ENCODE measurements around the gene PRCP.

The PRCP gene

GRCh38 chr11:82792822-82793569 lies 107.2 kb downstream of the PRCP start:
- Histone ChIP-seq H3K9me3 (ENCODE audit: control insufficient read depth in 5 of 5, low read length in 5 of 5) (no peaks in the 10 kb centered on the region), H3K27me3 (ENCODE audit: control insufficient read depth in 5 of 5, insufficient read depth in 4 of 5, low read length in 5 of 5) (no peaks in the 10 kb centered on the region)

GRCh38 chr11:82792319-82792718 lies 107.9 kb downstream of the PRCP start:
- Histone ChIP-seq H3K9ac (ENCODE audit: low read length in 5 of 5) (no peak overlapping the region), H3K27ac (ENCODE audit: low read depth, low read length) (no peak overlapping the region), H3K9me3 (ENCODE audit: control insufficient read depth in 5 of 5, low read length in 5 of 5) (no peaks in the 10 kb centered on the region), H3K4me3 (ENCODE audit: low read depth in 1 of 5, low read length in 5 of 5) (no peak overlapping the region), H3K36me3 (ENCODE audit: control insufficient read depth in 5 of 5, insufficient read depth in 5 of 5, low read length in 5 of 5) (no peaks in the 10 kb centered on the region), H3K27me3 (ENCODE audit: control insufficient read depth in 5 of 5, insufficient read depth in 4 of 5, low read length in 5 of 5) (no peaks in the 10 kb centered on the region), H3K4me1 (ENCODE audit: control insufficient read depth in 5 of 5, insufficient read depth in 5 of 5, low read length in 5 of 5) (no peaks in the 10 kb centered on the region)

More at GRCh38 chr11:82792822-82793569, 107.2 kb downstream of the PRCP start:
- no peak overlapping the region for H3K27ac ChIP-seq (ENCODE audit: low read depth, low read length)
- H3K4me1 ChIP-seq (ENCODE audit: control insufficient read depth in 5 of 5, insufficient read depth in 5 of 5, low read length in 5 of 5), result no peaks in the 10 kb centered on the region
- H3K4me3 ChIP-seq (ENCODE audit: low read depth in 1 of 5, low read length in 5 of 5), result no peak overlapping the region
- H3K36me3 ChIP-seq (ENCODE audit: control insufficient read depth in 5 of 5, insufficient read depth in 5 of 5, low read length in 5 of 5), result no peaks in the 10 kb centered on the region
- no peak overlapping the region for H3K9ac ChIP-seq (ENCODE audit: low read length in 5 of 5)

- H3K27ac ChIP-seq (ENCODE audit: low read depth, low read length), result no peak overlapping the region
- no peak overlapping the region for H3K9ac ChIP-seq (ENCODE audit: low read length in 5 of 5)
- H3K36me3 ChIP-seq (ENCODE audit: control insufficient read depth in 5 of 5, insufficient read depth in 5 of 5, low read length in 5 of 5), result no peaks in the 10 kb centered on the region
- no peaks in the 10 kb centered on the region for H3K27me3 ChIP-seq (ENCODE audit: control insufficient read depth in 5 of 5, insufficient read depth in 4 of 5, low read length in 5 of 5)
- no peaks in the 10 kb centered on the region for H3K4me1 ChIP-seq (ENCODE audit: control insufficient read depth in 5 of 5, insufficient read depth in 5 of 5, low read length in 5 of 5)
- no peaks in the 10 kb centered on the region for H3K9me3 ChIP-seq (ENCODE audit: control insufficient read depth in 5 of 5, low read length in 5 of 5)
- no peak overlapping the region for H3K4me3 ChIP-seq (ENCODE audit: low read depth in 1 of 5, low read length in 5 of 5)
These were observed 108.5 kb downstream of the PRCP start for GRCh38 chr11:82791779-82792178.

DNA sequence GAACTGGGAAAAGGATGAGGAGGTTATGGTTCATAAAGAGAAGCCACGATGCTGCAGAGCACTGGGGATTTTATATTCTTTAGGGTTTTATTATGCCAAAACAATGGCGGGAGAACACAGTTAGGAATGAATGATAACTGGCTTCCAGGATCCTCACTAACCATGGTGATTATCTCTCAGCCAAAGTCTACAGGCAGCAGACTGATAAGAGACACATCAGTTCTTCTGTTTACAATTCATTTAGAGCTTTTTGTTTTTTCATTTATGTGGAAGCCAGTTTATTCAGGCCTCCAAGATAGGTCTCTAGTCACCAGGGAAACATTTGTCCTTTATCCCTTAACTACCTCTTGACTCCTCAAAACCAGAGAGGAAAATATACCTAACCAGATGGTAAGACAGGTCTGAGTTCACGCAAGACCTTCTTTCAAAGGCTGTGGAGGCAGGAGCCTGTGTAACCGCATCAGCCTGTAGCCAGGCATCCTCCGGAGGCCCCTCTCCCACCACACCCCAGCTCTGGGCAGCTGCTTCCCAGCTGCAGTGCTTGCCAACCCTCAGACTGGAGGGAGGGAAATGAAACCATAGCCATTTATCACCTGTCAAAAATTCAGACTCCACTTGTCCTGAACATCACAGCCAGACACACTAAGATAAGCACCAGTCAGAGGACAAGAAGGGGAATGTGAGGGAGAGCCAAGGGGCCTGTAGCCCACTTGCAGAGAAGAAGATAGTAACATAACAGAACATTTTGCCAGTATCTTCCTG lies 109.3 kb downstream of the PRCP start:
- no peak overlapping the region for H3K4me3 ChIP-seq (ENCODE audit: low read depth in 1 of 5, low read length in 5 of 5)
- no peak overlapping the region for H3K27ac ChIP-seq (ENCODE audit: low read depth, low read length)
- no peaks in the 10 kb centered on the region for H3K9me3 ChIP-seq (ENCODE audit: control insufficient read depth in 5 of 5, low read length in 5 of 5)
- H3K4me1 ChIP-seq (ENCODE audit: control insufficient read depth in 5 of 5, insufficient read depth in 5 of 5, low read length in 5 of 5), result no peaks in the 10 kb centered on the region
- H3K9ac ChIP-seq (ENCODE audit: low read length in 5 of 5), result no peak overlapping the region
- no peaks in the 10 kb centered on the region for H3K27me3 ChIP-seq (ENCODE audit: control insufficient read depth in 5 of 5, insufficient read depth in 4 of 5, low read length in 5 of 5)
- H3K36me3 ChIP-seq (ENCODE audit: control insufficient read depth in 5 of 5, insufficient read depth in 5 of 5, low read length in 5 of 5), result no peaks in the 10 kb centered on the region

DNA sequence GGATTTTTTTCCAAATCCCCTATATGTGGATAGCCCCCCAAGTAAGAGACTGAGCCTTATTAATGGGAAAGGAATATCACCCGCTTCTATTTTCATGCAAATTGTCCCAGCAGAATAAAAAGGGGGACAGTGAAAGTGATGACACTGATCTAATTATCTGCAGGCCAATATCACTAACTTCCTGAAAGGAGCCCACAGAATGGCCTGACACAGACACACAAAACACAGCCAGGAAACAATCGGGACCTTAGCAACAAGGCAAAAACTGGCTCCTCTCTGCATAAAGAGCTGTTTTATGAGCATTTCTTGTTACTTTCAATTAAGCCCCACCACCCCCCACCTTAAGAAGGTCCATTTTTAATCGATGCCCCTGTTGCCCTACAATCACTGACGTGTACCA lies 112.2 kb downstream of the PRCP start:
- Histone ChIP-seq H3K27me3 (ENCODE audit: control insufficient read depth in 5 of 5, insufficient read depth in 4 of 5, low read length in 5 of 5) (no peaks in the 10 kb centered on the region), H3K9me3 (ENCODE audit: control insufficient read depth in 5 of 5, low read length in 5 of 5) (no peaks in the 10 kb centered on the region), H3K27ac (ENCODE audit: low read depth, low read length) (no peak overlapping the region), H3K4me3 (ENCODE audit: low read depth in 1 of 5, low read length in 5 of 5) (no peak overlapping the region), H3K4me1 (ENCODE audit: control insufficient read depth in 5 of 5, insufficient read depth in 5 of 5, low read length in 5 of 5) (no peaks in the 10 kb centered on the region), H3K9ac (ENCODE audit: low read length in 5 of 5) (no peak overlapping the region), H3K36me3 (ENCODE audit: control insufficient read depth in 5 of 5, insufficient read depth in 5 of 5, low read length in 5 of 5) (no peaks in the 10 kb centered on the region)

- H3K27me3 ChIP-seq (ENCODE audit: control insufficient read depth in 5 of 5, insufficient read depth in 4 of 5, low read length in 5 of 5), result no peaks in the 10 kb centered on the region
- no peak overlapping the region for H3K9ac ChIP-seq (ENCODE audit: low read length in 5 of 5)
- H3K36me3 ChIP-seq (ENCODE audit: control insufficient read depth in 5 of 5, insufficient read depth in 5 of 5, low read length in 5 of 5), result no peaks in the 10 kb centered on the region
- H3K27ac ChIP-seq (ENCODE audit: low read depth, low read length), result no peak overlapping the region
- no peaks in the 10 kb centered on the region for H3K4me1 ChIP-seq (ENCODE audit: control insufficient read depth in 5 of 5, insufficient read depth in 5 of 5, low read length in 5 of 5)
- H3K4me3 ChIP-seq (ENCODE audit: low read depth in 1 of 5, low read length in 5 of 5), result no peak overlapping the region
- no peaks in the 10 kb centered on the region for H3K9me3 ChIP-seq (ENCODE audit: control insufficient read depth in 5 of 5, low read length in 5 of 5)
These were observed 113.4 kb downstream of the PRCP start for GRCh38 chr11:82786836-82787235.

- H3K4me3 ChIP-seq (ENCODE audit: low read depth in 1 of 5, low read length in 5 of 5), result no peak overlapping the region
- no peaks in the 10 kb centered on the region for H3K4me1 ChIP-seq (ENCODE audit: control insufficient read depth in 5 of 5, insufficient read depth in 5 of 5, low read length in 5 of 5)
- H3K9me3 ChIP-seq (ENCODE audit: control insufficient read depth in 5 of 5, low read length in 5 of 5), result peaks cover 0 to 3% (median 0%) of the 10 kb centered on the region in 5 donors
- no peaks in the 10 kb centered on the region for H3K27me3 ChIP-seq (ENCODE audit: control insufficient read depth in 5 of 5, insufficient read depth in 4 of 5, low read length in 5 of 5)
- no peak overlapping the region for H3K27ac ChIP-seq (ENCODE audit: low read depth, low read length)
- no peaks in the 10 kb centered on the region for H3K36me3 ChIP-seq (ENCODE audit: control insufficient read depth in 5 of 5, insufficient read depth in 5 of 5, low read length in 5 of 5)
- no peak overlapping the region for H3K9ac ChIP-seq (ENCODE audit: low read length in 5 of 5)
These were observed 114.2 kb downstream of the PRCP start for GRCh38 chr11:82786001-82786400.

- no peak overlapping the region for H3K4me3 ChIP-seq (ENCODE audit: low read depth in 1 of 5, low read length in 5 of 5)
- H3K9ac ChIP-seq (ENCODE audit: low read length in 5 of 5), result no peak overlapping the region
- no peaks in the 10 kb centered on the region for H3K4me1 ChIP-seq (ENCODE audit: control insufficient read depth in 5 of 5, insufficient read depth in 5 of 5, low read length in 5 of 5)
- H3K27me3 ChIP-seq (ENCODE audit: control insufficient read depth in 5 of 5, insufficient read depth in 4 of 5, low read length in 5 of 5), result no peaks in the 10 kb centered on the region
- no peaks in the 10 kb centered on the region for H3K36me3 ChIP-seq (ENCODE audit: control insufficient read depth in 5 of 5, insufficient read depth in 5 of 5, low read length in 5 of 5)
- no peak overlapping the region for H3K27ac ChIP-seq (ENCODE audit: low read depth, low read length)
- peaks cover 0 to 3% (median 0%) of the 10 kb centered on the region in 5 donors for H3K9me3 ChIP-seq (ENCODE audit: control insufficient read depth in 5 of 5, low read length in 5 of 5)
These were observed 117.3 kb downstream of the PRCP start for GRCh38 chr11:82782825-82783374.

- peaks cover 0 to 13% (median 3%) of the 10 kb centered on the region in 5 donors for H3K9me3 ChIP-seq (ENCODE audit: control insufficient read depth in 5 of 5, low read length in 5 of 5)
- H3K4me3 ChIP-seq (ENCODE audit: low read depth in 1 of 5, low read length in 5 of 5), result no peak overlapping the region
- H3K27ac ChIP-seq (ENCODE audit: low read depth, low read length), result no peak overlapping the region
- H3K4me1 ChIP-seq (ENCODE audit: control insufficient read depth in 5 of 5, insufficient read depth in 5 of 5, low read length in 5 of 5), result no peaks in the 10 kb centered on the region
- no peak overlapping the region for H3K9ac ChIP-seq (ENCODE audit: low read length in 5 of 5)
- no peaks in the 10 kb centered on the region for H3K27me3 ChIP-seq (ENCODE audit: control insufficient read depth in 5 of 5, insufficient read depth in 4 of 5, low read length in 5 of 5)
- no peaks in the 10 kb centered on the region for H3K36me3 ChIP-seq (ENCODE audit: control insufficient read depth in 5 of 5, insufficient read depth in 5 of 5, low read length in 5 of 5)
These were observed 121.5 kb downstream of the PRCP start for GRCh38 chr11:82778776-82779175.

DNA sequence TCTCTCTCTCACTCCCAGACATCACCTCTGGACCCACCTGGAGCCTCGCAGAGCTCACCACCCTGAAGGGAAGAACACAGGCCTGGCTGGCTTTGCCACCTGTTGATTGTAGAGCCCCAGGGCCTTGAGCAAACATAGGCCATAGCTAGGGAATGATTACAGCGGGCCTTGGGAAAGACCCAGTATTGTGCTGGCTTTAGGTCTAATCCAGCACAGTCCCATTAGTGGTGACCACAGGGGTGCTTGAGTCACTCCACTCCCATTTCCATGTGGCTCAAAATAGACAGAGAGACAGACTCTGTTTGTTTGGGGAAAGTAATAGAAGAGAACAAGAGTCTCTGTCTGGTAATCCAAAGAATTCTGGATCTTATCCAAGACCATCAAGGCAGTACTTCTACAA lies 123.9 kb downstream of the PRCP start:
- no peak overlapping the region for H3K27ac ChIP-seq (ENCODE audit: low read depth, low read length)
- no peak overlapping the region for H3K4me3 ChIP-seq (ENCODE audit: low read depth in 1 of 5, low read length in 5 of 5)
- no peaks in the 10 kb centered on the region for H3K36me3 ChIP-seq (ENCODE audit: control insufficient read depth in 5 of 5, insufficient read depth in 5 of 5, low read length in 5 of 5)
- no peaks in the 10 kb centered on the region for H3K27me3 ChIP-seq (ENCODE audit: control insufficient read depth in 5 of 5, insufficient read depth in 4 of 5, low read length in 5 of 5)
- H3K4me1 ChIP-seq (ENCODE audit: control insufficient read depth in 5 of 5, insufficient read depth in 5 of 5, low read length in 5 of 5), result no peaks in the 10 kb centered on the region
- peaks cover 0 to 12% (median 3%) of the 10 kb centered on the region in 5 donors for H3K9me3 ChIP-seq (ENCODE audit: control insufficient read depth in 5 of 5, low read length in 5 of 5)
- H3K9ac ChIP-seq (ENCODE audit: low read length in 5 of 5), result no peak overlapping the region
